Measurements from ENCODE around the gene PFKFB3.

- TF ChIP-seq SNAI2 (CRISPR knock-in tag; IDR thresholded peaks at IDR 0.05): no peak
- TF ChIP-seq ISL1 (CRISPR knock-in tag; IDR thresholded peaks at IDR 0.05): no peak
- TF ChIP-seq ZNF8 (CRISPR knock-in tag; IDR thresholded peaks at IDR 0.05): no peak
Observed at GRCh38 chr10:6297522-6297921, 94.8 kb downstream of the PFKFB3 start.

Measured in SK-N-SH treated with all-trans-retinoic acid at 6 μM for 48 hours (cell line).